Thyroid gland (tissue), 4 donors: ENCODE results near the gene DAPP1. TPM values are rescaled to one million over a fixed set of nuclear protein-coding genes. Genes with fewer than 3 reads are reported as not detected.
"Not testable (repeated sequence)": the region's sequence is repeated elsewhere in the genome, so short reads cannot be mapped to it uniquely, and the experiment has no call there.

Source experiments
- DNase-seq, 2 donors: peaks; one replicate each; pipeline ENCODE4 v3.0.0-alpha.2; 2019
- H3K27ac ChIP-seq, 3 donors: fragments of 200-600 bp; sonication (generic); 1 replicate in 2 of 3; 2 replicates in 1 of 3; pipeline ENCODE4 v1.5.1; 2016 to 2019; ENCODE audit warnings: mild to moderate bottlenecking in 1 of 3, moderate library complexity in 1 of 3
- H3K27me3 ChIP-seq: fragments of 200-600 bp; sonication (generic); one replicate; pipeline ENCODE4 v1.5.1; 2019
- H3K36me3 ChIP-seq, 2 donors: fragments of 200-600 bp; sonication (generic); one replicate each; pipeline ENCODE4 v1.5.1; 2016 to 2019
- H3K4me1 ChIP-seq, 2 donors: fragments of 200-600 bp; sonication (generic); one replicate each; pipeline ENCODE4 v1.5.1; 2017 to 2019
- H3K4me3 ChIP-seq, 3 donors: fragments of 200-600 bp; sonication (generic); replicated peaks in 1 of 3; 1 replicate in 2 of 3; 2 replicates in 1 of 3; pipeline ENCODE4 v1.5.1; 2016; ENCODE audit warnings: mild to moderate bottlenecking in 1 of 3
- H3K9me3 ChIP-seq: fragments of 200-600 bp; sonication (generic); one replicate; pipeline ENCODE4 v1.5.1; 2017
- CTCF ChIP-seq, 6 experiments: fragments of 200-600 bp in 3 of 6; fragments of 450-650 bp in 3 of 6; sonication (generic) in 3 of 6; IDR thresholded peaks; one replicate each; pipeline ENCODE4 v1.5.1; 2016 to 2019; ENCODE audit warnings: antibody characterized with exemption in 6 of 6, mild to moderate bottlenecking in 2 of 6, inconsistent platforms in 1 of 6, moderate library complexity in 1 of 6
- POLR2A ChIP-seq, 2 donors: fragments of 450-650 bp; IDR thresholded peaks; one replicate each; pipeline ENCODE4 v1.6.1; 2017; ENCODE audit warnings: antibody characterized with exemption in 2 of 2, mild to moderate bottlenecking in 2 of 2, moderate library complexity in 1 of 2
- WGBS, 2 donors: methylation state at CpG; one replicate each; pipeline ENCODE4 v1.1.5; 2017; 5-methylcytosine and 5-hydroxymethylcytosine counted together
- intact Hi-C: fragments of 100-400 bp; cut with DNase I; formaldehyde crosslinking; loops from one replicate; pipeline ENCODE4 v1.15.1; 2023
- total RNA-seq, 4 donors: library from RNA; depleted of rRNA; stranded (reverse); fragments of >200 nt; gene quantifications; one replicate each; pipeline ENCODE4 v1.2.3, GENCODE V29; 2016

DAPP1 gene
- 1 to 10 TPM in 2 of 4 donors, under 1 TPM in 2; 0.33 to 1.5 (median 0.70) TPM for total RNA-seq

GRCh38 chr4:99816545-99817308 is at the start of gene DAPP1:
Gene DAPP1 (plus strand): TSS chr4:99816827. CDS start chr4:99816914, 87 bp downstream.
- Histone ChIP-seq H3K36me3 (no peaks in the 10 kb centered on the region), H3K4me1 (peaks cover 5 to 9% of the 10 kb centered on the region in 2 donors), H3K27ac (no peak within 1 kb of the TSS), H3K9me3 (no peaks in the 10 kb centered on the region), H3K27me3 (no peaks in the 10 kb centered on the region), H3K4me3 (no peak within 1 kb of the TSS)
- peak; percentile 10 to 19 for DNase-seq
- intact Hi-C loops = loop anchor here (10.0 kb wide), 1 partner anchor 128 kb away; the partner anchor contains the start of gene DNAJB14
- no peak for TF ChIP-seq POLR2A (IDR thresholded peaks at IDR 0.05)
- no peak for TF ChIP-seq CTCF (IDR thresholded peaks at IDR 0.05)
- 89 to 94% methylated on average over 7 of the region's 7 CpGs for whole genome bisulfite sequencing, 2 donors

- H3K36me3 ChIP-seq, H3K4me3 ChIP-seq, intact Hi-C loops, H3K27me3 ChIP-seq, H3K4me1 ChIP-seq, H3K9me3 ChIP-seq, DNase-seq, H3K27ac ChIP-seq: not testable (repeated sequence)
- 94 to 100% methylated on average over 5 to 6 of the region's 7 CpGs for WGBS, 2 donors
Observed at GRCh38 chr4:99770842-99771241, 45.8 kb upstream of the DAPP1 start.

GRCh38 chr4:99783940-99784339 is 32.7 kb upstream of the DAPP1 start:
- no peaks in the 10 kb centered on the region for H3K36me3 ChIP-seq
- WGBS, 2 donors = 88% methylated on average over 3 of the region's 3 CpGs
- TF ChIP-seq CTCF (IDR thresholded peaks at IDR 0.05) (no peak), POLR2A (IDR thresholded peaks at IDR 0.05) (no peak)
- H3K27me3 ChIP-seq = no peaks in the 10 kb centered on the region
- H3K9me3 ChIP-seq = no peaks in the 10 kb centered on the region
- DNase-seq = no peak
- no peak overlapping the region for H3K4me3 ChIP-seq
- H3K27ac ChIP-seq = no peak overlapping the region
- intact Hi-C loops = no loop called here
- no peaks in the 10 kb centered on the region for H3K4me1 ChIP-seq

- TF ChIP-seq CTCF (IDR thresholded peaks at IDR 0.05) (no peak), POLR2A (IDR thresholded peaks at IDR 0.05) (no peak)
- Histone ChIP-seq H3K4me1 (no peaks in the 10 kb centered on the region), H3K9me3 (no peaks in the 10 kb centered on the region), H3K27ac (no peak overlapping the region), H3K36me3 (no peaks in the 10 kb centered on the region), H3K27me3 (no peaks in the 10 kb centered on the region), H3K4me3 (no peak overlapping the region)
- no peak for DNase-seq
- intact Hi-C loops = no loop called here
- 89 to 96% methylated on average over 3 of the region's 3 CpGs for WGBS, 2 donors
Observed at GRCh38 chr4:99784842-99785241, 31.8 kb upstream of the DAPP1 start.

- Histone ChIP-seq H3K36me3 (no peaks in the 10 kb centered on the region), H3K27me3 (no peaks in the 10 kb centered on the region), H3K4me3 (no peak overlapping the region), H3K9me3 (no peaks in the 10 kb centered on the region), H3K4me1 (no peaks in the 10 kb centered on the region), H3K27ac (no peak overlapping the region)
- no peak for TF ChIP-seq CTCF (IDR thresholded peaks at IDR 0.05)
- 40 to 45% methylated on average over 6 of the region's 6 CpGs for WGBS, 2 donors
- DNase-seq = no peak
- intact Hi-C loops = no loop called here
Observed at GRCh38 chr4:99790796-99791617, 25.6 kb upstream of the DAPP1 start.
